SU-DHL-6 (cell line): Measurements from ENCODE around the gene CTSK.

Experiments
- H2AFZ ChIP-seq: fragments of 200-600 bp; sonication (generic); 2 replicates; pipeline ENCODE4 v1.6.1; 2014; ENCODE audit warnings: low read depth, mild to moderate bottlenecking, moderate library complexity, mixed read lengths, antibody characterized with exemption, low read length; ENCODE audit not compliant: severe bottlenecking
- H3F3A ChIP-seq: fragments of 200-600 bp; shearing (Covaris generic); 2 replicates; pipeline ENCODE4 v1.6.0; 2016; ENCODE audit warnings: antibody characterized with exemption, mild to moderate bottlenecking; ENCODE audit not compliant: insufficient read depth
- H3K27ac ChIP-seq: fragments of 200-600 bp; sonication (generic); 2 replicates; pipeline ENCODE4 v1.5.1; 2016; ENCODE audit warnings: low read depth, mild to moderate bottlenecking, low read length, moderate library complexity, mixed read lengths
- H3K27me3 ChIP-seq: fragments of 200-600 bp; sonication (generic), shearing (Covaris generic); 2 replicates; pipeline ENCODE4 v1.6.0; 2014; ENCODE audit warnings: mild to moderate bottlenecking, low read length
- H3K36me3 ChIP-seq: fragments of 200-600 bp; sonication (generic); 2 replicates; pipeline ENCODE4 v1.6.1; 2014; ENCODE audit warnings: mild to moderate bottlenecking, low read length, mixed read lengths
- H3K4me2 ChIP-seq: fragments of 300-600, 200-600 bp; shearing (Covaris generic), sonication (generic); 2 replicates; pipeline ENCODE4 v1.6.0; 2014; ENCODE audit warnings: low read length, low read depth, mild to moderate bottlenecking; ENCODE audit not compliant: poor library complexity, severe bottlenecking
- H3K4me3 ChIP-seq: fragments of 200-600 bp; sonication (generic); 2 replicates; pipeline ENCODE4 v1.5.1; 2014; ENCODE audit warnings: antibody characterized with exemption, low read length, mild to moderate bottlenecking, mixed read lengths; ENCODE audit not compliant: insufficient read depth, poor library complexity, severe bottlenecking
- H3K79me2 ChIP-seq: fragments of 200-600 bp; sonication (generic); 2 replicates; pipeline ENCODE4 v1.6.1; 2014; ENCODE audit warnings: mild to moderate bottlenecking, low read length, moderate library complexity; ENCODE audit not compliant: insufficient read depth
- H3K9ac ChIP-seq: fragments of 200-600 bp; sonication (generic); 2 replicates; pipeline ENCODE4 v1.7.0; 2014; ENCODE audit warnings: mild to moderate bottlenecking, low read length
- H3K9me2 ChIP-seq: fragments of 200-600 bp; sonication (generic); replicated peaks from 2 replicates; pipeline ENCODE4 v1.6.1; 2014; ENCODE audit warnings: low read length; ENCODE audit not compliant: insufficient read depth
- H3K9me3 ChIP-seq: fragments of 200-600 bp; sonication (generic); 2 replicates; pipeline ENCODE4 v1.6.1; 2014; ENCODE audit warnings: low read length, mixed read lengths; ENCODE audit not compliant: insufficient read depth
- H4K20me1 ChIP-seq: fragments of 200-600 bp; sonication (generic); 2 replicates; pipeline ENCODE4 v1.6.1; 2014; ENCODE audit warnings: low read depth, mild to moderate bottlenecking, antibody characterized with exemption, low read length, moderate library complexity, mixed read lengths
- CTCF ChIP-seq: fragments of 200-600 bp; sonication (generic); IDR thresholded peaks from one replicate; pipeline ENCODE4 v1.5.1; 2017; ENCODE audit warnings: antibody characterized with exemption, mild to moderate bottlenecking, low read length, moderate library complexity; ENCODE audit not compliant: insufficient read depth, poor library complexity, severe bottlenecking
- EZH2phosphoT487 ChIP-seq: fragments of 200-600 bp; sonication (generic), shearing (Covaris generic); conservative IDR thresholded peaks from 2 replicates; pipeline ENCODE4 v1.6.1; 2018; ENCODE audit warnings: mild to moderate bottlenecking, antibody characterized with exemption, low read length, moderate library complexity, mixed read lengths

Gene CTSK

GRCh38 chr1:150762552-150762951 is 45.5 kb downstream of the CTSK start:
- Histone ChIP-seq H4K20me1 (no peaks in the 10 kb centered on the region), H3K4me3 (no peak overlapping the region)

GRCh38 chr1:150761801-150762200 is 46.3 kb downstream of the CTSK start:
- no peaks in the 10 kb centered on the region for H4K20me1 ChIP-seq
- H3K27ac ChIP-seq, result no peak overlapping the region
- no peaks in the 10 kb centered on the region for H3K27me3 ChIP-seq
- peaks cover 20% of the 10 kb centered on the region; the same call in 1 of the 2 replicates for H3K36me3 ChIP-seq
- H3K4me2 ChIP-seq, result no peak overlapping the region
- no peak overlapping the region for H3K9ac ChIP-seq
- H2AFZ ChIP-seq, result no peak overlapping the region
- no peaks in the 10 kb centered on the region for H3K9me2 ChIP-seq
- peaks cover 4% of the 10 kb centered on the region; the same call in 1 of the 2 replicates for H3F3A ChIP-seq
- TF ChIP-seq EZH2phosphoT487 (no peak), CTCF (no peak)
- H3K4me3 ChIP-seq, result no peak overlapping the region
- peaks cover 66% of the 10 kb centered on the region for H3K79me2 ChIP-seq
- no peaks in the 10 kb centered on the region for H3K9me3 ChIP-seq

More at GRCh38 chr1:150762552-150762951, 45.5 kb downstream of the CTSK start:
- Histone ChIP-seq H3K4me2 (peak overlapping the region; percentile 89), H3K27me3 (no peaks in the 10 kb centered on the region), H3K9ac (no peak overlapping the region), H3K27ac (no peak overlapping the region), H3K36me3 (peaks cover 16% of the 10 kb centered on the region; the same call in 1 of the 2 replicates), H3K79me2 (peaks cover 66% of the 10 kb centered on the region), H3K9me3 (no peaks in the 10 kb centered on the region), H3F3A (peaks cover 8% of the 10 kb centered on the region; the same call in 1 of the 2 replicates), H3K9me2 (no peaks in the 10 kb centered on the region), H2AFZ (no peak overlapping the region)
- no peak for TF ChIP-seq EZH2phosphoT487
- no peak for TF ChIP-seq CTCF

GRCh38 chr1:150760013-150760412 is 48.0 kb downstream of the CTSK start:
- no peaks in the 10 kb centered on the region for H3K27me3 ChIP-seq
- H3K36me3 ChIP-seq, result peaks cover 23% of the 10 kb centered on the region; the same call in 1 of the 2 replicates
- 0 out of 2 replicates have a peak, but pooled peaks cover 4% of the 10 kb centered on the region for H3F3A ChIP-seq
- H4K20me1 ChIP-seq, result no peaks in the 10 kb centered on the region
- H3K27ac ChIP-seq, result no peak overlapping the region
- no peak overlapping the region for H2AFZ ChIP-seq
- H3K4me2 ChIP-seq, result no peak overlapping the region
- no peak overlapping the region for H3K9ac ChIP-seq
- H3K79me2 ChIP-seq, result peaks cover 60% of the 10 kb centered on the region
- TF ChIP-seq CTCF (no peak), EZH2phosphoT487 (no peak)
- no peaks in the 10 kb centered on the region for H3K9me3 ChIP-seq
- no peaks in the 10 kb centered on the region for H3K9me2 ChIP-seq
- H3K4me3 ChIP-seq, result no peak overlapping the region
